IPS-18a (cell line): ENCODE results near the gene GOSR2.
"Not testable (repeated sequence)": the region's sequence is repeated elsewhere in the genome, so short reads cannot be mapped to it uniquely, and the experiment has no call there.

Source experiments
- H3K27ac ChIP-seq: one replicate; pipeline ENCODE4 v1.5.1; 2013; ENCODE audit warnings: low read length
- H3K27me3 ChIP-seq: one replicate; pipeline ENCODE4 v1.6.1; 2013; ENCODE audit warnings: mild to moderate bottlenecking, low read length; ENCODE audit not compliant: control insufficient read depth, insufficient read depth
- H3K36me3 ChIP-seq: one replicate; pipeline ENCODE4 v1.6.1; 2013; ENCODE audit warnings: low read depth, low read length; ENCODE audit not compliant: control insufficient read depth
- H3K4me1 ChIP-seq: one replicate; pipeline ENCODE4 v1.6.1; 2013; ENCODE audit warnings: low read depth, low read length; ENCODE audit not compliant: control insufficient read depth
- H3K4me3 ChIP-seq: one replicate; pipeline ENCODE4 v1.5.1; 2013; ENCODE audit warnings: low read length
- H3K9ac ChIP-seq: one replicate; pipeline ENCODE4 v1.6.1; 2013; ENCODE audit warnings: mild to moderate bottlenecking, low read length, moderate library complexity
- H3K9me3 ChIP-seq: one replicate; pipeline ENCODE4 v1.6.1; 2013; ENCODE audit warnings: low read depth, low read length; ENCODE audit not compliant: control insufficient read depth

The GOSR2 gene

DNA sequence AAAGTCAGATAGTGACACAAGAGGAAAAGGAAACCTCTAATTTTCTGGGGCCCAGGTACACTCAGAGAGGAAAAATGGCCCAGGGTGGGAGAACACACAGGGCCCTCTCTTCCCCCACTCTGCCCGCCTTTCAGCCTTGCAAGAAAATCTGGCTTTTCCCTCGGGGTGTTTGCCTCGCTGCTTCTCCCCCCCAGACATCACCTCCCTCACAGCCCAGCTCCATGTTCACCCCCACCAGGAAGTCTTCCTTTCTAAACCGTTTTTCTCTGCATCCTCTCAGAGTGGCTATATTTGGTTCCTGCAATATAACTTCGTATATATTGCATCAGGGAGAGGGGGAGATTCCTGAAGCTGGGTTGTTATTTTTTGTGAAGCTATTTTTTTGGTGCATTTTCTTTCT lies 28.7 kb downstream of the GOSR2 start:
- Histone ChIP-seq H3K9ac (no peak overlapping the region), H3K27me3 (no peaks in the 10 kb centered on the region), H3K9me3 (no peaks in the 10 kb centered on the region)

GRCh38 chr17:46952115-46952514 lies 29.2 kb downstream of the GOSR2 start:
- Histone ChIP-seq H3K9ac (no peak overlapping the region), H3K9me3 (no peaks in the 10 kb centered on the region), H3K27ac (no peak overlapping the region), H3K27me3 (no peaks in the 10 kb centered on the region), H3K4me1 (no peaks in the 10 kb centered on the region), H3K36me3 (no peaks in the 10 kb centered on the region), H3K4me3 (no peak overlapping the region)

More for the DNA sequence above, 28.7 kb downstream of the GOSR2 start:
- no peak overlapping the region for H3K4me3 ChIP-seq
- H3K27ac ChIP-seq, result no peak overlapping the region
- no peaks in the 10 kb centered on the region for H3K36me3 ChIP-seq
- no peaks in the 10 kb centered on the region for H3K4me1 ChIP-seq

GRCh38 chr17:46953191-46953590 lies 30.2 kb downstream of the GOSR2 start:
- not testable (repeated sequence) for H3K4me3 ChIP-seq, H3K4me1 ChIP-seq, H3K27me3 ChIP-seq, H3K9ac ChIP-seq, H3K36me3 ChIP-seq, H3K9me3 ChIP-seq, H3K27ac ChIP-seq

DNA sequence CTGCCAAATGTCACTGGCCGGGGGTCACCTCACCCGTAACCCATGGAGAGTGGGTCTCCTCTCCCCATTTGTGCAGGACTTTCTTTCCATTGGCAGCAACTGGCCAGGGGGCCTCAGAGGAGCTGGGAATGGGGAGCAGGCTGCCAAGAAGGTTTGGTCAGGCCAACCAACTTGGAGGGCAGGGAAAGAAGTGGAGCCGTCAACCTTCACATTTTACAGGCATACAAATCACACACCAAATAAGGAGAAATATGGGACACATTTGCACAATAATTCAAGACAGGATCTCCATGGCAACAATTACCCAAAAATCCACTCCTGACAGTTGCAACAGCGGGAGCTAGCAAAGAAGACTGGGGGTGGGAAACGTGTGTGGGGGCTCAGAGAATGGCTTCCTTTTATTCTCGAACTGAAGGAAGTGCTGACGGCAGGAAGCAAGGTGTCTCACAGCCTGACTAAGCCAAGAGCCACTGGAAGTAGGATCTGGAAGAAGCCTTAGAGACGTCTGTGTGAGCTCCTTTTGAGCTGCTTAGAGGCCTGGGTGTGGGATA lies 35.2 kb downstream of the GOSR2 start:
- Histone ChIP-seq H3K4me3 (no peak overlapping the region), H3K27ac (no peak overlapping the region), H3K27me3 (no peaks in the 10 kb centered on the region), H3K36me3 (no peaks in the 10 kb centered on the region), H3K9me3 (peaks cover 8% of the 10 kb centered on the region), H3K9ac (no peak overlapping the region), H3K4me1 (no peaks in the 10 kb centered on the region)

- H3K4me3 ChIP-seq, result no peak overlapping the region
- no peaks in the 10 kb centered on the region for H3K4me1 ChIP-seq
- H3K27ac ChIP-seq, result no peak overlapping the region
- no peaks in the 10 kb centered on the region for H3K27me3 ChIP-seq
- peaks cover 8% of the 10 kb centered on the region for H3K9me3 ChIP-seq
- H3K36me3 ChIP-seq, result no peaks in the 10 kb centered on the region
- H3K9ac ChIP-seq, result no peak overlapping the region
Measured at GRCh38 chr17:46960152-46960551, 37.2 kb downstream of the GOSR2 start.

DNA sequence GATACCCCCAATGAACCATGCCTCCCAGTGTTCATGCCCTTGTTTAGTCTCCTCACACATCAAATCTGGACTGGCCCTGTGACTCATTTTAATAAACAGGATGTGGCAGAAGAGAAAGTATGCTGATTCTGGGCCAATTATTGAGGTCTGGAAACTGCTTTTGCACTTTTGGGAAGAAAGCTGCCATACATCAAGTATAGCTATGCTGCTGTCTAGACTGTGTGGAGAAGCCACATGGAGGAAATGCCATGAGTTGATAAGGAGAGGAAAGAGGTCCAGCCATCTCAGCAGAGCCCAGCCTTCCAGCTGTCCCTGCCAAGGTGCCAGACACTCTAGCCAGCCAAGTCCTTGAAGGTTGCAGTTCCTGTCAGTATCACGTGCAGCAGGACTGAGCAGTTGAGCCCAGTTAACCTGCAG lies 39.4 kb downstream of the GOSR2 start:
- H3K4me3 ChIP-seq, result no peak overlapping the region
- H3K4me1 ChIP-seq, result no peaks in the 10 kb centered on the region
- H3K9me3 ChIP-seq, result peaks cover 8% of the 10 kb centered on the region
- H3K9ac ChIP-seq, result no peak overlapping the region
- H3K36me3 ChIP-seq, result no peaks in the 10 kb centered on the region
- H3K27me3 ChIP-seq, result peaks cover 5% of the 10 kb centered on the region
- no peak overlapping the region for H3K27ac ChIP-seq

DNA sequence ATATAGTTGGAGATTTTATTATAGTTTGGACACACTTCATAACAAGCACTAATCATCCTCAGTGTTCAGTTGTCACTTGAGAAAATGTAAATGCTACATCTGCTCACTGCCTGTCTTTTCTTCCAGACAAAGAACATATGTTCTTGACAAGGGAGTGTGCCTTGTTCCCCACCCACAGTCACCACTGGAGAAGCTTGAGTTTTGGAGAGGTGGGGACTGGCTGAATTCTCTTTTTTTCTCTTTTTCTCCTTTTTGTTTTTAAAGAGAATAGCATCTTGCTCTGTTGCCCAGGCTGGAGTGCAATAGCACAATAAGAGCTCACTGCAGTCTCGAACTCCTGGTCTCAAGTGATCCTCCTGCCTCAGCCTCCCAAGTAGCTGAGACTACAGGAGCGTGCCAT lies 40.6 kb downstream of the GOSR2 start:
- Histone ChIP-seq H3K9ac (no peak overlapping the region), H3K4me3 (no peak overlapping the region), H3K36me3 (no peaks in the 10 kb centered on the region), H3K27ac (no peak overlapping the region), H3K9me3 (peaks cover 8% of the 10 kb centered on the region), H3K27me3 (peaks cover 5% of the 10 kb centered on the region), H3K4me1 (no peaks in the 10 kb centered on the region)

GRCh38 chr17:46964315-46965265 lies 41.6 kb downstream of the GOSR2 start:
- H3K9me3 ChIP-seq, result peaks cover 8% of the 10 kb centered on the region
- peaks cover 5% of the 10 kb centered on the region for H3K27me3 ChIP-seq
- H3K4me1 ChIP-seq, result no peaks in the 10 kb centered on the region
- H3K27ac ChIP-seq, result no peak overlapping the region
- H3K4me3 ChIP-seq, result no peak overlapping the region
- no peaks in the 10 kb centered on the region for H3K36me3 ChIP-seq
- no peak overlapping the region for H3K9ac ChIP-seq

GRCh38 chr17:46968224-46968834 lies 45.4 kb downstream of the GOSR2 start:
- no peak overlapping the region for H3K4me3 ChIP-seq
- H3K27me3 ChIP-seq, result peaks cover 5% of the 10 kb centered on the region

GRCh38 chr17:46968896-46969295 lies 45.9 kb downstream of the GOSR2 start:
- Histone ChIP-seq H3K4me1 (no peaks in the 10 kb centered on the region), H3K27me3 (peaks cover 5% of the 10 kb centered on the region), H3K9me3 (no peaks in the 10 kb centered on the region)

More at GRCh38 chr17:46968224-46968834, 45.4 kb downstream of the GOSR2 start:
- Histone ChIP-seq H3K36me3 (no peaks in the 10 kb centered on the region), H3K27ac (no peak overlapping the region), H3K4me1 (no peaks in the 10 kb centered on the region), H3K9me3 (no peaks in the 10 kb centered on the region), H3K9ac (no peak overlapping the region)

DNA sequence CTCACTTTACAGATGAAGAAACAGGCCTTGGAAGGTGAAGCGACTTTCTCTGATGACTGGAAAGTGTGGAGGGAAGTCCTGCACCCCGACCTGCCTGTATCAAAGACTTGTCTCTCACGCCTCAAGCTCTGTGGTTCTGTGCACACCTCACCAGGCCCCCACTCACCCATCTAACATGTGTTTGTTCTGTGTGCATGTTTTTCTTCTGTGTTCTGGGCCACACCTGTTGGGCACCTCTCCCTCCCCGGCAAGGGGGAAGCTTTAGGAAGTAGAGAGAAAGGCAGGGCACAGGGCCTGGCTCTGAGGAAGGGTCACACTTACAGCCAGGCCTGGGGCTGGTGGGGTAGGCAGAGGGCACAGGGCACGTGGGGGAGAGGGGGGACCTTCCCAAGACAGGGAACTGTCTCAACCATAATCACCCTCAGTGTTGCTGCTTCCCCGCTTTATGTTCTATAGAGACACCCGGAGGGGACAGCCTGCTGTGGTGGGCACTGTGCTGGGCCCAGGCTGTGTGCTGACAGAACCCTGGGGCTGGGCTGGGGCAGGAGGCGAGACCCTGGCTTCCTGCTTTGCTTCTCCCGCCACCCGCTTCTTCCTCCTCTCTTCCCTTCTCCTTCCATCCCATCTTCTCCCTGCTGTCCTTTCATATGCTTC lies 48.8 kb downstream of the GOSR2 start:
- H3K27me3 ChIP-seq, result peaks cover 1% of the 10 kb centered on the region
- no peak overlapping the region for H3K9ac ChIP-seq

More at GRCh38 chr17:46968896-46969295, 45.9 kb downstream of the GOSR2 start:
- no peak overlapping the region for H3K4me3 ChIP-seq
- no peak overlapping the region for H3K9ac ChIP-seq
- H3K36me3 ChIP-seq, result no peaks in the 10 kb centered on the region
- no peak overlapping the region for H3K27ac ChIP-seq

More for the DNA sequence above, 48.8 kb downstream of the GOSR2 start:
- H3K27ac ChIP-seq, result no peak overlapping the region
- H3K36me3 ChIP-seq, result no peaks in the 10 kb centered on the region
- no peak overlapping the region for H3K4me3 ChIP-seq
- H3K4me1 ChIP-seq, result peaks cover 2% of the 10 kb centered on the region
- no peaks in the 10 kb centered on the region for H3K9me3 ChIP-seq
